HEK293 (cell line): ENCODE data around the gene PELI3.
A peak's percentile ranks its signal among the peaks of the same experiment; 100 is the strongest.

Experiments
- CTCF ChIA-PET: fragments of 350-600 bp; formaldehyde crosslinking; extraction: SDS; loops from one replicate; lab custom pipeline; 2021; ENCODE audit warnings: antibody characterized with exemption; lab: Yijun Ruan, JAX
- POLR2A ChIA-PET: fragments of 300-600 bp; formaldehyde crosslinking; extraction: SDS; loops from one replicate; lab custom pipeline; 2020; ENCODE audit warnings: antibody characterized with exemption, inconsistent platforms; lab: Yijun Ruan, JAX
- H3K27ac ChIP-seq: fragments of 200-500 bp; sonication (Bioruptor generic); 2 replicates; pipeline ENCODE4 v1.5.1; 2014; ENCODE audit warnings: low read depth, low read length, control low read depth, inconsistent platforms; ENCODE audit errors: extremely low read depth
- H3K36me3 ChIP-seq, 2 experiments: fragments of 200-500 bp in 1 of 2; sonication (Bioruptor generic) in 1 of 2; 1 replicate in 1 of 2; 2 replicates in 1 of 2; pipeline ENCODE4 v1.5.1; 2014 to 2017; ENCODE audit warnings: inconsistent platforms in 2 of 2, low read length in 2 of 2; ENCODE audit not compliant: control insufficient read depth in 2 of 2, insufficient read depth in 1 of 2
- H3K4me1 ChIP-seq: fragments of 200-500 bp; sonication (Bioruptor generic); 2 replicates; pipeline ENCODE4 v1.5.1; 2014; ENCODE audit warnings: mild to moderate bottlenecking, low read length, inconsistent platforms; ENCODE audit not compliant: control insufficient read depth, insufficient read depth
- H3K4me3 ChIP-seq: 2 replicates; pipeline ENCODE4 v1.5.1; 2011; ENCODE audit warnings: low read depth, mild to moderate bottlenecking, control low read depth, low read length, moderate library complexity
- H3K9me3 ChIP-seq: fragments of 200-500 bp; sonication (Bioruptor generic); 2 replicates; pipeline ENCODE4 v1.5.1; 2014; ENCODE audit warnings: low read depth, low read length, inconsistent platforms; ENCODE audit not compliant: control insufficient read depth, insufficient read depth
- AEBP2 ChIP-seq: fragments of 450-650 bp; formaldehyde crosslinking; IDR thresholded peaks from 2 replicates; pipeline ENCODE4 v1.5.1; 2016; ENCODE audit warnings: missing biosample characterization, missing genetic modification characterization, borderline replicate concordance
- EGR2 ChIP-seq: fragments of 450-650 bp; formaldehyde crosslinking; IDR thresholded peaks from 2 replicates; pipeline ENCODE4 v1.5.1; 2016; ENCODE audit warnings: low read depth, missing biosample characterization, missing genetic modification characterization
- HOXC10 ChIP-seq: sonication (generic); formaldehyde crosslinking; IDR thresholded peaks from 2 replicates; pipeline ENCODE4 v1.8.1; 2023; ENCODE audit warnings: mild to moderate bottlenecking, missing genetic modification reagents
- KLF8 ChIP-seq: fragments of 450-650 bp; formaldehyde crosslinking; IDR thresholded peaks from 2 replicates; pipeline ENCODE4 v1.5.1; 2016; ENCODE audit warnings: missing biosample characterization, missing genetic modification characterization
- OSR2 ChIP-seq: fragments of 450-650 bp; formaldehyde crosslinking; IDR thresholded peaks from 2 replicates; pipeline ENCODE4 v1.5.1; 2016; ENCODE audit warnings: missing biosample characterization, missing genetic modification characterization
- PRDM6 ChIP-seq: fragments of 450-650 bp; formaldehyde crosslinking; IDR thresholded peaks from 2 replicates; pipeline ENCODE4 v1.5.1; 2017; ENCODE audit warnings: missing biosample characterization, missing genetic modification characterization
- REPIN1 ChIP-seq: fragments of 450-650 bp; formaldehyde crosslinking; IDR thresholded peaks from 2 replicates; pipeline ENCODE4 v1.5.1; 2017; ENCODE audit warnings: missing biosample characterization, missing genetic modification characterization, low read depth
- SP7 ChIP-seq: fragments of 450-650 bp; formaldehyde crosslinking; IDR thresholded peaks from 2 replicates; pipeline ENCODE4 v1.5.1; 2016; ENCODE audit warnings: missing biosample characterization, missing genetic modification characterization
- ZBTB17 ChIP-seq: fragments of 450-650 bp; formaldehyde crosslinking; IDR thresholded peaks from 2 replicates; pipeline ENCODE4 v1.5.1; 2016; ENCODE audit warnings: missing biosample characterization, missing genetic modification characterization
- ZFHX2 ChIP-seq: fragments of 450-650 bp; formaldehyde crosslinking; conservative IDR thresholded peaks from 2 replicates; pipeline ENCODE4 v1.5.1; 2016; ENCODE audit warnings: missing biosample characterization, missing genetic modification characterization
- ZNF155 ChIP-seq: fragments of 450-650 bp; formaldehyde crosslinking; IDR thresholded peaks from 2 replicates; pipeline ENCODE4 v1.5.1; 2016; ENCODE audit warnings: missing biosample characterization, missing genetic modification characterization
- ZNF223 ChIP-seq: fragments of 450-650 bp; formaldehyde crosslinking; IDR thresholded peaks from 2 replicates; pipeline ENCODE4 v1.5.1; 2016; ENCODE audit warnings: missing biosample characterization, missing genetic modification characterization
- ZNF341 ChIP-seq: fragments of 450-650 bp; formaldehyde crosslinking; IDR thresholded peaks from 2 replicates; pipeline ENCODE4; 2016; ENCODE audit warnings: low read depth, missing biosample characterization, missing genetic modification characterization
- ZNF488 ChIP-seq: fragments of 450-650 bp; formaldehyde crosslinking; IDR thresholded peaks from 2 replicates; pipeline ENCODE4 v1.5.1; 2016; ENCODE audit warnings: missing biosample characterization, missing genetic modification characterization
- ZNF530 ChIP-seq: fragments of 450-650 bp; formaldehyde crosslinking; IDR thresholded peaks from 2 replicates; pipeline ENCODE4 v1.5.1; 2016; ENCODE audit warnings: low read depth, missing biosample characterization, missing genetic modification characterization
- ZNF747 ChIP-seq: fragments of 450-650 bp; formaldehyde crosslinking; IDR thresholded peaks from 2 replicates; pipeline ENCODE4 v1.5.1; 2016; ENCODE audit warnings: missing biosample characterization, missing genetic modification characterization
- ZNF792 ChIP-seq: fragments of 450-650 bp; formaldehyde crosslinking; IDR thresholded peaks from 2 replicates; pipeline ENCODE4 v1.5.1; 2016; ENCODE audit warnings: missing biosample characterization, missing genetic modification characterization
- ZNF843 ChIP-seq: fragments of 450-650 bp; formaldehyde crosslinking; IDR thresholded peaks from 2 replicates; pipeline ENCODE4 v1.5.1; 2016; ENCODE audit warnings: missing biosample characterization, missing genetic modification characterization
- ZSCAN23 ChIP-seq: fragments of 450-650 bp; formaldehyde crosslinking; IDR thresholded peaks from 2 replicates; pipeline ENCODE4 v1.5.1; 2016; ENCODE audit warnings: missing biosample characterization, missing genetic modification characterization
- TF ChIP-seq, protein P1 (sequence below): fragments of 450-650 bp; formaldehyde crosslinking; IDR thresholded peaks from 2 replicates; pipeline ENCODE4 v1.5.1; 2016; ENCODE audit warnings: missing biosample characterization, missing genetic modification characterization

PELI3 gene

GRCh38 chr11:66480117-66480938 is 13.6 kb downstream of the PELI3 start, which contains the start of gene DPP3 (continued):
- no peak for TF ChIP-seq PRDM6 (tag by site-specific recombination)
- TF ChIP-seq AEBP2 (tag by site-specific recombination), result no peak
- peak; percentile 73 for TF ChIP-seq ZBTB17 (tag by site-specific recombination)
- TF ChIP-seq, protein P1, sequence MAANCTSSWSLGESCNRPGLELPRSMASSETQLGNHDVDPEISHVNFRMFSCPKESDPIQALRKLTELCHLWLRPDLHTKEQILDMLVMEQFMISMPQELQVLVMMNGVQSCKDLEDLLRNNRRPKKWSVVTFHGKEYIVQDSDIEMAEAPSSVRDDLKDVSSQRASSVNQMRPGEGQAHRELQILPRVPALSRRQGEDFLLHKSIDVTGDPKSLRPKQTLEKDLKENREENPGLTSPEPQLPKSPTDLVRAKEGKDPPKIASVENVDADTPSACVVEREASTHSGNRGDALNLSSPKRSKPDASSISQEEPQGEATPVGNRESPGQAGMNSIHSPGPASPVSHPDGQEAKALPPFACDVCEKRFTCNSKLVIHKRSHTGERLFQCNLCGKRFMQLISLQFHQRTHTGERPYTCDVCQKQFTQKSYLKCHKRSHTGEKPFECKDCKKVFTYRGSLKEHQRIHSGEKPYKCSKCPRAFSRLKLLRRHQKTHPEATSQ (tag by site-specific recombination), result 0 out of 2 replicates have a peak, but pooled peaks have one; percentile 37
- TF ChIP-seq ZNF341 (tag by site-specific recombination), result peak; percentile 87
- no peak for TF ChIP-seq OSR2 (tag by site-specific recombination)
- no peak for TF ChIP-seq ZNF792 (tag by site-specific recombination)
- TF ChIP-seq ZNF747 (tag by site-specific recombination), result no peak
- no peak for TF ChIP-seq ZNF155 (tag by site-specific recombination)
- TF ChIP-seq ZNF843 (tag by site-specific recombination), result 0 out of 2 replicates have a peak, but pooled peaks have one; percentile 25
- no peak for TF ChIP-seq REPIN1 (tag by site-specific recombination)
- TF ChIP-seq KLF8 (tag by site-specific recombination), result no peak
- TF ChIP-seq ZNF530 (tag by site-specific recombination), result no peak

DNA sequence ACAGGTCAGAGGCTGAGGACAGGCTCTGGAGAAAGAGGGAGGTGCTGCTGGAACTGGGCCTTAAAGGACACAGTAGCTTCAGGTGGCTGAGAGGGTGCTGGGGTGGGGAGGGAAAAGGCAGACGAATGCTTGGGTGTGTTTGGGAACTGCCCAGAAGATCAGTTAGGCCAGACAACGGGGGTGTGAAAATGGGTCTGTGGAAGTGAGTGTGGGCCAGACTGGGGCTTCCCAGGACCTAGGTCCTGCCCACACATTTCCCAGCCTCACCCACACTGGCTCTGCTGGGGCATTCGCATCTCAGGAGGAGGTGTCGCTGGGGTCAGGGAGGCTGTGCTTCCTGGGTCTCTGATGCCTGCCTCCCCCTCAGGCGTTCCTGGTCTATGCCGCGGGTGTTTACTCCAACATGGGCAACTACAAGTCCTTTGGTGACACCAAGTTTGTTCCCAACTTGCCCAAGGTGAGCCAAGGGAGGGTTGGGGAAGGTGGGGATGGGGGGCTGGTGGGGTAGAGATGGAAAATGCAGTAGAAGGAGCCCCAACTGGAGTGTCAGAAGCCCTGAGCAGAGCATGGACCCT is 18.2 kb downstream of the PELI3 start:
- Histone ChIP-seq H3K27ac (no peak overlapping the region), H3K9me3 (no peaks in the 10 kb centered on the region), H3K4me1 (no peaks in the 10 kb centered on the region), H3K4me3 (no peak overlapping the region), H3K36me3 (peaks cover 0 to 52% of the 10 kb centered on the region in 2 experiments; a peak in 2 of 3 replicates)
- CTCF ChIA-PET, result interaction anchor here (0.5 to 1.5 kb wide), 4 partner anchors 56 to 194 kb away, joined by 3 to 5 read pairs (median 4); no protein-coding TSS in a partner anchor
- peak; percentile 78 for TF ChIP-seq ZFHX2 (tag by site-specific recombination)
- TF ChIP-seq REPIN1 (tag by site-specific recombination), result no peak
- TF ChIP-seq EGR2 (tag by site-specific recombination), result peak; percentile 91
- POLR2A ChIA-PET, result interaction anchor here (0.5 to 1.2 kb wide), 2 partner anchors 25 to 40 kb away, joined by 3 to 5 read pairs; partner anchors contain the start of gene BBS1

DNA sequence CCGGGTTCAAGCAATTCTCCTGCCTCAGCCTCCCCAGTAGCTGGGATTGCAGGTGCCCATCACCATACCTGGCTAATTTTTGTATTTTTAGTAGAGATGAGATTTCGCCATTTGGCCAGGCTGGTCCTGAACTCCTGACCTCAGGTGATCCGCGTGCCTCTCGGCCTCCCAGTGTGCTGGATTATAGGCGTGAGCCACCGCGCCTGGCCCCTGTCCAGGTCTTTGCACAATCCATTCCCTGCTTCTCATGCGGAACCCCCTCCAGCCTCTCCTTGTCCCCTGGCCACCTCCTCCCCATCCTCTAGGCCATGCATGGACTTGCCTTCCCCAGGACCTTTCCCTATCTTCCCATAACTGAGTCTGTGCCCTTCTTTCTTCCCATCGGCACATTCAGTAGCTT is 22.3 kb downstream of the PELI3 start:
- H3K36me3 ChIP-seq, result peaks cover 0 to 64% of the 10 kb centered on the region in 2 experiments; a peak in 2 of 3 replicates
- CTCF ChIA-PET, result interaction anchor here (0.6 kb wide), 1 partner anchor 32 kb away, joined by 5 read pairs; no protein-coding TSS in a partner anchor

More for the DNA sequence above, 22.3 kb downstream of the PELI3 start:
- POLR2A ChIA-PET, result no interaction called here
- Histone ChIP-seq H3K4me1 (no peaks in the 10 kb centered on the region), H3K27ac (no peak overlapping the region), H3K9me3 (no peaks in the 10 kb centered on the region), H3K4me3 (no peak overlapping the region)
- no peak for TF ChIP-seq SP7 (tag by site-specific recombination)
- TF ChIP-seq ZNF223 (tag by site-specific recombination), result no peak
- no peak for TF ChIP-seq AEBP2 (tag by site-specific recombination)
- no peak for TF ChIP-seq ZSCAN23 (tag by site-specific recombination)
- TF ChIP-seq HOXC10, result no peak
- TF ChIP-seq ZNF488 (tag by site-specific recombination), result no peak
